Cerebellar cortex (tissue), 1 donor: ENCODE results near the gene PSPH.
"Not testable (repeated sequence)": the region's sequence is repeated elsewhere in the genome, so short reads cannot be mapped to it uniquely, and the experiment has no call there.

Experiments
- DNase-seq: peaks from one replicate; pipeline ENCODE4 v3.0.0-alpha.2; 2015; ENCODE audit warnings: low spot score

PSPH gene

DNA sequence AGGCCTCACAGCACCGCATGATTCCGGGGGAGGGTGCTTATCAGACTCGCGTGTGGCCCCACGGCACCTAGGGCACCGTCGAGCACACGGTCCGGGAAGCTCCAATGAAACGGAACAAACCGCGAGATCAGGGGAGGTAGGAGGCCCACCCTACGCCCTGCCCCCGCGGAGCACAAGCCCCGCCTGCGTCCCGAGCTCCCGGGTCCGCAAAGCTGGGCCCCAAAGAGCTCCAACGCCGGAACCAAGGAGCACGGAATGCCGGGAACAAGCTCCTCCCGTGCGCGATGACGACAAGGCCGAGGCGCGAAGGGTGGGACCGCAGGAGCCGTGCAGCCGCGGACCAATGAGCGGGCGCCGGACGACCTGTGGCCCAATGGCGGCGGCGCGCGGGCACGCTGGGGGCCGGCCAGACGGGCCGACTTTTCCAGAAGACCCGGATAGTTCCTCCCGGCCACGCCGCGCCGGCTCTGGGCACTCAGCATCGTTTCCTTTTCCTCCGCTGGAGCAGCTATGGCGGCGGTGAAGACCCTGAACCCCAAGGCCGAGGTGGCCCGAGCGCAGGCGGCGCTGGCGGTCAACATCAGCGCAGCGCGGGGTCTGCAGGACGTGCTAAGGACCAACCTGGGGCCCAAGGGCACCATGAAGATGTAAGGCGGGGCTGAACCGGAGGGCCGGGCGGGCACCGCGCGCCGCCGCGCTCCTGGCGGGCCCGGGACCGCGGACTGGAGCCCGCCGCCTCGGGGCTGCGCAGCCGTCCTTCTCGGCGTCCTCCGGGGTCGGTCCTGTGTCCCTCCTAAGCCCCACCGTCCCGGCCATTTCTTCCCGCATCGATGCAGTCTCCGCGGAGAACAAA, at the start of gene PSPH, which contains the start of gene CCT6A:
Gene PSPH (minus strand): TSS at position 106 of the 853 bp plus-strand sequence. CDS start 30,232 bp downstream, outside the sequence.
Gene CCT6A (plus strand): TSS at position 427 of the 853 bp plus-strand sequence. CDS start 84 bp downstream, at position 511.
- DNase-seq = peak; percentile 98

DNA sequence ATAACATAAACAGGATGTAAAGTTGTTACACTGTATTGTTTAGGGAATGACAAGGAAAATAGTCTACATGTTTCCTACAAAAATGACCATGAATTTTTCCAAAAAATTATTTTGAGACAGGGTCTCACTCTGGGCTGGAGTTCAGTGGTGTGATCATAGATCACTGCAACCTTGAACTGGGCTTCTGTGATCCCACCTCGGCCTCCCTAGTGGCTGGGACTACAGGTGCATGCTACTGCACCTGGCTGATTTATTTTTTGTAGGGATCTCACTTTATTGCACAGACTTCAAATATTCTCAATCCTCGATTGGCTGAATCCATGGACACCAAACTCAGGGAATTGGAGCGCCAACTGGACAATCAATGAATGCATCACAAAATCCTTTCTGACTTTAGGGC, 48.4 kb upstream of the PSPH start:
- DNase-seq = no peak

DNA sequence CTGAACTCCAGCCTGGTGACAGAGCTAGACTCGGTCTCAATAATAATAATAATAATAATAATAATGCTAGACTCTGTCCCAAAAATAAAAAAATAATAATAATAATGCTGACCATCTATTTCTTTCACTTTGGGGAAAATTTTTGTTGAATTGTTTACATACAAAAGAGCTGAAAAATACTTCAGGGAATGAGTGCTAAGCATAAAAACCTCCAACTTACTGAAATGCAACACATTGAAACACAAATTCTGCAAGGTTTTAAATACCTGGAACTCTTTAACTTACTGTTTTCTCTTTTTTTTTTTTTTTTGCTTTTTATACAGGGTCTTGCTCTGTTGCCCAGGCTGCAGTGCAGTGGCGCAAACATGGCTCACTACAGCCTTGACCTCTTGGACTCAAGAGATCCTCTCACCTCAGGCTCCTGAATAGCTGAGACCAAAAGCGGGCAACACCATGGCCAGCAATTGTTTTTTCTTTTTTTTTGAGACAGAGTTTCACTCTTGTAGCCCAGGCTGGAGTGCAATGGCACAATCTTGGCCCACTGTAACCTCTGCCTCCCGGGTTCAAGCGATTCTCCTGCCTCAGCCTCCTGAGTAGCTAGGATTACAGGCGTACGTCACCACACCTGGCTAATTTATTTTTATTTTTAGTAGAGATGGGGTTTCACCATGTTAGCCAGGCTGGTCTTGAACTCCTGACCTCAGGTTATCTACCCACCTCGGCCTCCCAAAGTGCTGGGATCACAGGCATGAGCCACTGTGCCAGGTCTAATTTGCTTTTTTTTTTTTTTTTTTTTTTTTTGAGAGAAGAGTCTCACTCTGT, 47.2 kb upstream of the PSPH start:
- not testable (repeated sequence) for DNase-seq

DNA sequence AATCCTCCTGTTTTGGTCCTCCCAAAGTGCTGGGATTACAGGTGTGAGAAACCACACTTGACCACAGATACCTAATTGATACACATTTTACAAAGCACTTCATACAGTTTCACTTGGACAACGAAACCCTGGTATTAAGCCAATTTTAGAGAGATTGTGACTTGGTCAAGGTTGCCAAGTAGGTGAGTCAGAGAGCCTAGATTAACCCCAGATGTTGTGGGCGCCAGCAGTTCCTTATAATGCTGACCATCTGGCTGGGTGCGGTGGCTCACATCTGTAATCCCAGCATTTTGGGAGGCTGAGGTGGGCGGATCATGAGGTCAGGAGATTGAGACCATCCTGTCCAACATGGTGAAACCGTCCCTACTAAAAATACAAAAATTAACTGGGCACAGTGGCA, 46.5 kb upstream of the PSPH start:
- no peak for DNase-seq

DNA sequence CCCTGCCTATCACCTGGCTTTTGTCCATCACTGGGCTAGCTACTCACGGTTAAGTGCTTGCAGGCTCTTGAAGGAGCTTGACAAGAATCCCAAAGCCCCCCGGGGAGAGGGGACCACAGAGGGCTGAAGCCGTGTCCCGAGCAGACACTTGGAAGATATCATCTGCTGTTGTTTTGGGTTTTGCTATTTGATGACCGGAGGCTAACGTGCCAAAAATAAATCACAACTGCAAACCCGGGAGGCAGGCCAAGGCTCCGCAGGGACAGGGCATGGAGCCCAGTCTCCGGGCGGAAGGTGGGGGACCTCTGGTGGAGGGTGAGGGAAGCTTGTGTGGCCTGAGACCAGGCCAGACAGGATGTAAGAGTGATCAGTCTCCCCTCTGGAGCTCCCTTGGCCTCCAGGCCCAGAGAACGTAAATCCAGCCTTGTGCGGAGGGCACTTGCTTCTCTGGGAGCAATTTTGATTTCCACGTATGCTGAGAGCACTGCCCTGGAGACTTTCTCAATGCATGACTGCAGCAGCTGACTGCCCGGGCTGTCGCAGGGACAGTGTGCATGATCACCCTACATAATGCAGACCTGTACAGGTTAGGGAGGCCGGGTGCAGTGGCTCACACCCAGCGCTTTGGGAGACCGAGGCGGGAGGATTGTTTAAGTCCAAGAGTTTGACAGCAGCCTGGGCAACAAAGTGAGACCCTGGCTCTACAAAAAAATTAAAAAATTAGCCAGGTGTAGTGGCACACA, 41.7 kb upstream of the PSPH start, which contains the start of gene PHKG1:
Gene PHKG1 (minus strand): TSS at position 164 of the 743 bp plus-strand sequence. CDS start 4,011 bp downstream, outside the sequence.
- peak; percentile 89 for DNase-seq

DNA sequence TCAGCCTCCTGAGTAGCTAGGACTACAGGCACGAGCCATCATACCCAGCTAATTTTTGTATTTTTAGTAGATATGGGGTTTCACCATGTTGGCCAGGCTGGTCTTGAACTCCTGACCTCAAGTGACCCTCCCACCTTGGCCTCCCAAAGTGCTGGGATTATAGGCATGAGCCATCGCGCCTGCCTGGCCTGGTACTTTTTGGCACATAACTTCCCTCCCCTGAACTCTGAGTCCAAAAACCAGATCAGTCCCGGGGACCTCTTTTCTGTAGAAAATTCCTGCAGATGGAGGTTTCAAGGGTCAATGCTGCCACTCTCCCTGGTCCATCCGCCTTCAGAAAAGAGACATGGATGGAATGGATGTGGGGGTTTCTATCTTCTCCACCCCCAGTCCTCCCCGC, 41.1 kb upstream of the PSPH start:
- DNase-seq = not testable (repeated sequence)

DNA sequence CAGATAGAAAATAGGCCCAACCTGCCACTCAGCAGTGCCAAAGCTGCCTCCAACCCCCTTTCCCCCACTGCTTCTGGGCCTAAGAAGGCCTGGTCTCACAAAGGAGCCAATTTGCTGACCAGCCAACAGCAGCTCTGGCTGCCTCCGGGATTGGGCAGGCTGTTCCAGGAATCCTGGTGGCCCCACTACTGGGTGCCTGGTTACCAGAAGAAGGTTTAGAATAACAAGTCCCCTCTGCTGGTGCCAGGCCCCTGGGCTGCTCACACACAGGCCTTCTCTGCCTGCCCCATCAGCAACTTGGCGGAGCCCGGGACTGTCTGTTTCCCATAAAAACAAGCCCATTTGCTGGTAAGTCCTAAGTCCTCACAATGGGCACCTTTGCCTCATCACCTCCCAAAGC, 40.3 kb upstream of the PSPH start:
- peak; percentile 31 for DNase-seq

DNA sequence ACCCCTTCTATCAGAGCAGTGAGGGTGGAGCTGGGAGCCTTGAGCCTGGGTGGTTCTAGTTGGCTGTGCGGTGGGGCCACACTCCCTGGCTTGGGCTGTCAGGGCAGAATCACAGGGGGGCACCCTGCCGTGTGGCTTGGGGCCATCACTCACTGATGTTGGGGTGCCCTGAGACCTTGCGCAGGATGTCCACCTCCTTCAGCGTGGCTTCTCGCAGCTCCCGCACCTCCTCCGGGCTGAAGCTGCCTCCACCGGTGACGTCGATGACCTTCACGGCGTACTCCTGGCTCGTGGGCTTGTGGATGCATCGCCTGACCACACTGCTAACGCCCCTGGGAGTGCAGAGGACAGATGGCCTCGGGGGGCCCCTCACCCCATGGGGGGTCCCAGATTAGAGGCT, 36.2 kb upstream of the PSPH start:
- DNase-seq = no peak

DNA sequence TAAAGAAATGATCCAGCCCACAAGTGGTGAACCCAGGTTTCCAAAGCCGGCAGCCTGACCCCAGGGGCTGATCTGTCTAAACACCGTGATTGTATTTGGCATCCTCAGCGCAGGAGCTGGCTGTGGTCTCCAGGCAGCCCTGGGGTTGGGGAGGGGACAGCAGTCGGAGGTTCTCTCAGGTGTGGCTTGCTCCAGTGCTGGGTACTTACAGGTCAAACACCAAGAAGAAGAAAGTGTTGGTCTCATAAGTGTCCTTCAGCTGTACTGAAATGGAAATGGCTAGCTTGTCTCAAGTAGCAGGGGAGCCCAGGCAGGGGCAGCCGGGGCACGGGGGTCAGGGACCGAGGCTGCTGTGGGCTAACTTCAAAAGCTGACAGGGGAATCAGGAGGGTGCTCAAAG, 35.5 kb upstream of the PSPH start:
- no peak for DNase-seq

DNA sequence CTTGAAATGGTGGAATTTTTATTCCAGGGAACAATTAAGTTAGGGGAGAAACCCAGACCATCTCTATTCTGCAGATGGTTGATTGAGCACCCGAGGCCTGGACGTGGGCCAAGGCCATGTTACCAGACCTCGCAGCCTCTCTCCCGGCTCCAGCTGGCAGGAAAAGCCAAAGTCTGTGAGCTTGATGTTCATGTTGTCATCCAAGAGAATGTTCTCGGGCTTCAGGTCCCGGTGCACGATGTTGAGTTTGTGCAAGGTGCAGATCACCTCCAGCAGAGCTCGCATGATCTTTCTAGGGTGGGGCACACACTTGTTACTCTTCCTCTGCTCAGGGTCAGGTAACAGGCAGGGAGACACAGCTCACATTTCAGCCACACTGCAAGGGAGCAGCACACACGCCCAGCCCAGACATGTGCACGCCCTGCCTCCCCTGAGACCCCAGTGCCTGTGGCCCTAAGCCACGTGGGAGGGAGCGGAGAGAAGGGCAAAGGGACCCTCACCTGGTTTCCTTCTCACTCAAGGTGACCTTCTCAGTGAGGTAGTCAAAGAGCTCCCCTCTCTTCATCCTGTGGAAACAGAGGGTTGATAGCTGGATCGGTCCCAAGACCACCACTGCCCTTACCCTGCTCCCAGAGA, 32.0 kb upstream of the PSPH start:
- peak; percentile 80 for DNase-seq

DNA sequence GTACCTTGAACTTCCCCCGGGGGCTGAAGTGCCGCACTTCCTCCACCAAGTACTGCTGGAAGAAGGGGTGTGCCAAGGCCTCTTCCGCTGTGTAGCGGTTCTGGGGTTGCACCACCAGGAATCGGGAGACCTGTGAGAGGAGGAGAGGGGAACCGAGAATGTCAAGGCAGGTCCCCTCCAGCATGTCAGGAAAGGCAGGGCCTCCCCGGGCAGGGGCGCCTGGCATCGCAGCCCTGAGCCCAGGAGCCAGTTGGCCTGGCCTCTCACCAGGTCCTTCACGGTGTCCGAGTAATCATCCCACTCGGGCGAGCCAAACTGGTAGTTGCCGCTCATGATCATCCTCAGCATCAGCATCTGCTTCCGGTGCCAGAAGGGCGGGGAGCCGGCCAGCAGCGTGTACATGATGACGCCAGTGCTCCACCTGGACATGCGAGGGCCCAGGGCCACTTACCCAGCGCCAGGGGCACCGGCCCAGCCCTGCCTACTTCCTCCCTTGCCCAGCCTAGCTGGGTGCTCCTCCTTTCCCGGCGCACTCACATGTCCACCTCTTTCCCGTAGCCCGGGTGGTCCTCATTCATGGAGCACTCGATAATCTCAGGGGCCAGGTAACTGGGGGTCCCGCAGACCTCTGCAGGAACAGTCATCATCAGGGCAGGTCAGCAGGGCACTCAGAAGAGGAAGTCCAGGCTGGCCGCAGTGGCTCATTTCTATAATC, 30.5 kb upstream of the PSPH start:
- DNase-seq = no peak

DNA sequence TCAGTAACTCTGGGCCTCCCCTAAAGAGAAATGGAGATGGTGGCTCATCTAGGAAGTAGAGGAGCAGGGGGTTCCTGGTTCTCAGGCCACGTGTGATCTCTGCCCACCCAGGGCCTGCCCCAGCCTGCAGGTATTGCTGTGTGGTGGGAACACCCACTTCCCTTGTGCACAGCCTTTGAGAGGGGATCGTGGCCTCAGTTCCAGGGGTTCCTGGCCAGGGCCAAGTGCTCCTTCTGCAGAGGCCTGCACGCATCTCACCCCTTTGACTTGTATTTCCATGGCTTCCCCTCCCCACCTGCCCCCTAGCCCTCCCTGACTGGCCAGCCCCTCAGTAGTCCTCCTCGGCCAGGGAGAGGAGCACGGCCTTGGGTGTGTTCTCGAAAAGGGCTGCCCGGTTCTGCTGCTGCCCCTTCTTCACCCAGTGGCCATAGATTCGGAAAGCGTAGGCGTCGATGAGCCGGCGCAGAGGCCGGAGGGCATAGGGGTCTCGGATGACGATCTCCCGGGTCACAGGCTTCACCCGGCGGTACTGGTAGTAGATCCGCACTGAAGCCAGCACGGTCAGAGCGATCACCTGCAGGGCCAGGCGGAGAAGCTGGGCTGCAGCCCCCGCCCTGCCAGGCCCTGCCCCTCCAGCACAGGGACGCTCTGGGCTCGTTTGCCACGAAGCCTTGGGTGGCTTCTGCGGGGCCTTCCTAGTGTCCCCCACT, 29.6 kb upstream of the PSPH start:
- DNase-seq = not testable (repeated sequence)

DNA sequence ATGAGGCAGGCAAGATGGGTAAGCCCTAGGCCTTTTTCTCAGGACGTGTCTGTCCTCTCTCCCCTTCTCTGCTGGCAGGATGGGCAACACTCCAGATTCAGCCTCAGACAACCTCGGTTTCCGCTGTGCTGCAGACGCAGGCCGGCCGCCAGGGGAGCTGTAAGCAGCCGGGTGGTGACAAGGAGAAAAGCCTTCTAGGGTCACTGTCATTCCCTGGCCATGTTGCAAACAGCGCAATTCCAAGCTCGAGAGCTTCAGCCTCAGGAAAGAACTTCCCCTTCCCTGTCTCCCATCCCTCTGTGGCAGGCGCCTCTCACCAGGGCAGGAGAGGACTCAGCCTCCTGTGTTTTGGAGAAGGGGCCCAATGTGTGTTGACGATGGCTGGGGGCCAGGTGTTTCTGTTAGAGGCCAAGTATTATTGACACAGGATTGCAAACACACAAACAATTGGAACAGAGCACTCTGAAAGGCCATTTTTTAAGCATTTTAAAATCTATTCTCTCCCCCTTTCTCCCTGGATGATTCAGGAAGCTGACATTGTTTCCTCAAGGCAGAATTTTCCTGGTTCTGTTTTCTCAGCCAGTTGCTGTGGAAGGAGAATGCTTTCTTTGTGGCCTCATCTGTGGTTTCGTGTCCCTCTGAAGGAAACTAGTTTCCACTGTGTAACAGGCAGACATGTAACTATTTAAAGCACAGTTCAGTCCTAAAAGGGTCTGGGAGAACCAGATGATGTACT, 28.4 kb upstream of the PSPH start:
- DNase-seq = peak; percentile 89

DNA sequence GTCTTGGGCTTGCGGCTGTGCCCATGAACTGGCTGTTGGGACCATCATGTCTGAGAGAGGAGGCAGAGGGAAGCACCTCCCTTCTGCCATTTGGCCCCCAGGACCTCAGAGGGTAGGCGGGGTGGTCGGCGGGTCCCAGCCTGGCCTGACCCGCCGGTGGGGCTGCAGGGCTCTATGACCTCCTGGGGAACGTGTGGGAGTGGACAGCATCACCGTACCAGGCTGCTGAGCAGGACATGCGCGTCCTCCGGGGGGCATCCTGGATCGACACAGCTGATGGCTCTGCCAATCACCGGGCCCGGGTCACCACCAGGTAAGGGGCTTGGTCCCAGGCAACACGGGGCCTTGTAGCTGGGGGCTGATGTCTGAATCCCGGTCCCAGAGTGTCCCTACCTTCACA, 27.0 kb upstream of the PSPH start:
- no peak for DNase-seq

DNA sequence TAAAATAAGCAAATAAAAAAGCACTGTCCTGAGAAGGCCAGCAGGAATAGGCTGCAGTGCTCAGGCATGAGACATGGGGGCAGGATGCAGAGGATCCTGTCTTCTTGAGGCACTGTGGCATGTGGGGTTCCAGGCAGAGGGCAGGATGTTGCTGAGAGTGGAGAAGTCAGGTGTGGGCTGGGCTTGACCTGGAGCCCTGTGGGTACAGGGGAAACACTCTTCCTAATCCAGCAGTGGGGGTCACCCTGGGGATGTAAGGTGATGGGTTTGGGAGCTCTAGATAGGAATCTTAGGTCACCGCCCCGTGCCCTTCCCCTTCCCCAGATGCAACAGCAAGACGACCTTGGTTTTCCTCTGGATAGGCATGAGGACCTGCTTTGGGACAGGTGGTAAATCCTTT, 26.4 kb upstream of the PSPH start:
- no peak for DNase-seq

DNA sequence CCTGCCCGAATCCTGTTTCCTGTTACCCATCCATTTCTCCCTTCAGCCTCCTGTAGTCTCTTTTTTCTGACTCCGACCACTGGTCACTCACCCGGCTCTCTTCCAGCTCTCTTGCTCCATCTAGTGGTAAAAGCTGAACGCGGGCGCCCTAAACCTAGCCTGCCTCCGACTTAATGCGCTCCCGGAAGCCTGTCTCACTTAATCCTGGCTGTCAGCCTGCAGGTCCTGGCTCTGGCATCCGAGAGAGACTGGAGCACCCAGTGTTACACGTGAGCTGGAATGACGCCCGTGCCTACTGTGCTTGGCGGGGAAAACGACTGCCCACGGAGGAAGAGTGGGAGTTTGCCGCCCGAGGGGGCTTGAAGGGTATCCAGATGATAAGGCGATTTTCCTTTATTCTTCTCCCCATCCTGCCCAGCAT, 23.1 kb upstream of the PSPH start:
- peak; percentile 84 for DNase-seq

DNA sequence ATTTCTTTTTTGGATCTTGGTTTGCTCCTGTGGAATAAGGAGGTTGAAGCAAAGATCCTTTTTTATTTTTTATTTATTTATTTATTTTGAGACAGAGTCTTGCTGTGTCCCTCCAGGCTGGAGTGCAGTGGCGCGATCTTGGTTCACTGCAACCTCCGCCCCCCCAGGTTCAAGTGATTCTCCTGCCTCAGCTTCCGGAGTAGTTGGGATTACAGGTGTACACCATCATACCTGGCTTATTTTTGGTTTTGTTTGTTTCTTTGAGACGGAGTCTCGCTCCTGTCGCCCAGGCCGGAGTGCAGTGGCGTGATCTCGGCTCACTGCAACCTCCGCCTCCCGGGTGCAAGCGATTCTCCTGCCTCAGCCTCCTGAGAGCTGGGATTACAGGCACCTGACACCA, 15.1 kb upstream of the PSPH start:
- DNase-seq = not testable (repeated sequence)

DNA sequence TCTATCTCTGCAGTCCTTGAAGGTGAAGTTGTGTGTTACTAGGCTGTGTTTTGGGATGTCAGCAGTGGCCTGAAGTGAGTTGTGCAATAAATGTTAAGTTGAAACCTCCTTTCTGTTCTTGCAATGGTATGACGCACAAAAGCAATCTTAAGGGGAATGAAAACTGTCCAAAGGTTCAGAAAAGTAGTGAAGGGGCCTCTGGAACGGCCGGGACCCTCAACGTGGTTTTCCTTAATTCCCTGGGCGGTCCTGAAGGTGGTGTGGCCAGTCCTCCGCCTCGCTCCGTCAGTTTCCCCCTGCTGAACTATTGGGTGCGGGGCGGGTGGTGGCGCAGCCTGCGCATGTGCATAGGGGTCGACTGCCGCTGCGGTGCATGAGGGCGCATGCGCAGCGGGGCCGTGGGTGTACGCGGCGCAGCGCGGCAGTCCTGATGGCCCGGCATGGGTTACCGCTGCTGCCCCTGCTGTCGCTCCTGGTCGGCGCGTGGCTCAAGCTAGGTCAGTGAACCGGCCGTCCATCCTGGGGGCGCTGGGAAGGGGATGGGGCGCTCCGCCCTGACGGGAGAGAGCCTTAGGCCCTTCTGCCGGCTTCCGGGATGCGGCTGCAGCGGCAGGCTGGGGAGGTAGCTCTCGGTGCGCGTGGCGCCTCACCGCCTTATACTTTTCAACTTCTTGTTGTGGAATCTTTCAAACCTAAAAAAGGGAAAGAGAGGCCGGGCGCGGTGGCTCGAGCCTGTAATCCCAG, 12.8 kb upstream of the PSPH start, which contains the start of gene SUMF2:
Gene SUMF2 (plus strand): TSS at position 405 of the 744 bp plus-strand sequence. CDS start 26 bp downstream, at position 431.
- peak; percentile 91 for DNase-seq

DNA sequence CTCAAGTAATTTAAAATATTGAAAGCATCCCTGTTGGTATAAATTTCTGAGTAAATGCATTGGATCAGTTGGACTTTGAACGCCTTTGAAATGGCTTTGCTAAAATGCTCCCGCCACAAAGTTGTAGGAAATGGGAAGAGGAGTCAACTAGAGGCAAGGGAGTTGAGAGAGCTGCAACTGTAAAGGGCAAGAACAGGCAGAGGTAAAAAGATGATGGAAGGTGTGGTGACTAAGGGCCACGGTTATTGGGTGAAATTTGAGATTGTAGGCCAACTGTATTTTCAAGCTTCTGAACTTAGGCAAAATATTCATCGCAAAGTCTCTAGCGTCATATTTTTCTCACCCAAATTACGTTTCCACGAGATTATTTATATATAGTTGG, 12.2 kb upstream of the PSPH start:
- peak; percentile 61 for DNase-seq
